Activated CD8-positive, alpha-beta memory T cell treated with anti-CD3 and anti-CD28 coated beads, Interleukin-2, amount 50 U/mL, for 1 hour (primary cell): ENCODE results near the gene ID1.
"Not testable (repeated sequence)": the region's sequence is repeated elsewhere in the genome, so short reads cannot be mapped to it uniquely, and the experiment has no call there.

Experiments
- DNase-seq: peaks from one replicate; pipeline ENCODE4 v3.0.0-alpha.2; 2020; ENCODE audit errors: extremely low read depth

Gene ID1

DNA sequence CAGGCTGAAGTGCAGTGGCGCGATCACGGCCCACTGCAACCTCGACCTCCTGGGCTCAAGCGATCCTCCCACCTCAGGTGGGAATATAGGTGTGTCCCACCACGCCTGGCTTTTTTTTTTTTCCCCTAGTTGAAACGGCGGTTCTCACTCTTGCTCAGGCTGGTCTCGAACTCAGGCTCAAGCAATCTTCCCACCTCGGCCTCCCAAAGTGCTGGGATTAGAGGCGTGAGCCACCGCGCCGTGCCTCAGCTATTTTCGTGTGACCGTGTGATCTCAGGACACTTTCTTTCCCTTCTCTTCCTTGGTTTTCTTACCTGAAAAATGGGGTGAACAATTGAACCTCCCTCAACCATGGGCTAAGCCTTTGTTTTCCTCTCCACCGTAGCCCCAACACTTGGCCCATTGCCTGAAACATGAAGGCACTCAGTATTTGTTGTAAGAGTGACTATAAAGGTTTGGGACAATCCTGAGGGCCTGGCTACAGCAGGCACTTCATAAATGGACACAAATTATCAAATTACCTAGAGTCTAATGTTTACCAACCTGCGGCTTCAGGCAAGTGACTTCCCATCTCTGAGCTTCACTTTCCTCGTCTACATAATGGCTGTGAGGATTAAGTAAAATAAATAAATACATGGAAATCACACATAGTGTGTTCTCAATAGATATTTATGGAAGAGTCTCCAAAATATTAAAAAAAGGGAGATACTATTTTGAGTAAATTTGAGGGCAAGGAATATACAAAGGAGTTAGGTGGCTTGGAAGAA is 31.4 kb upstream of the ID1 start:
- no peak for DNase-seq

DNA sequence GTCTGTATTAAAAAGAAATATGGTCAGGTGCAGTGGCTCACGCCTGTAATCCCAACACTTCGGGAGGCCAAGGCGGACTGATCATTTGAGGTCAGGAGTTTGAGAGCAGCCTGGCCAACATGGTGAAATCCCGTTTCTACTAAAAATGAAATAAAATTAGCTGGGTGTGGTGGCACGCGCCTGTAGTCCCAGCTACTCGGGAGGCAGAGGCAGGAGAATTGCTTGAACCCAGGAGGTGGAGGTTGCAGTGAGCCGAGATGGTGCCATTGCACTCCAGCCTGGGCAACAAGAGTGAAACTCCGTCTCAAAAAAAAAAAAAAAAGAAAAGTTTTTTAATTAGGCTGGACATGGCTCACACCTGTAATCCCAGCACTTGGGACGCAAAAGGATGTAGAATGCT is 30.1 kb upstream of the ID1 start:
- DNase-seq = not testable (repeated sequence)

DNA sequence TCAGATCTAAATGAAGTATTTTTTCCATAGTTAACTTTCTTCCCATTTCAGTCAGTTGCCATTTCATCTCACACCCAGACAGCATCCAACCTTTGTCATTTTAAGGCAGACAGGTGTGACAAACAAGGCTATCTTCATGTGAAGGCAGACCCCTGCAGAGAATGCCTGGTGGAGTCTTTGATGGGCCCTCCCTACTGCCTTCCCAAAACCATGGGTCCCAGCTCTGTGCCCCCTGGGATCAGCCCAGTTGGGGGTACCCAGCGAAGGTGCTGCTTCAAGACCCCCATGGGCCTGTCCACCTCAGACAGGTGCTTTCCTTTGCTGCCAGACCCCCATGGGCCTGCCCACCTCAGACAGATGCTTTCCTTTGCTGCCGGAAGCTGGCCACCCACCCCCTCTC is 28.3 kb upstream of the ID1 start:
- DNase-seq = no peak

DNA sequence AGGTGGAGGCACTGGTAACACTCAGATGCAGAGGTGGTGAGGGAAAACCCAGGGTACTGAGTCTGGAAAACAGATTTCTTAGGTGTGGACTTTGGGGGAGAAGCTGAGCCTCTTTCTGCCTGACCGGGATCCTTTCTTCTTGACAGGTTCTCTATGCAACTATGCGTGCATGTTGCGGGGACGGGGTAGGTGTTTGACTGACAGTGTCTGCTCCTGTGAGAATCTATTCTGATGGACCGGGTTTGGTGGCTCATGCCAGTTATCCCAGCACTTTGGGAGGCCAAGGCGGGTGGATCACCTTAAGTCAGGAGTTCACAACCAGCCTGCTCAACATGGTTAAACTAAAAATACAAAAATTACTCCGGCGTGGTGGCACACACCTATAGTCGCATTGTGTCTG is 27.9 kb upstream of the ID1 start:
- DNase-seq = no peak

DNA sequence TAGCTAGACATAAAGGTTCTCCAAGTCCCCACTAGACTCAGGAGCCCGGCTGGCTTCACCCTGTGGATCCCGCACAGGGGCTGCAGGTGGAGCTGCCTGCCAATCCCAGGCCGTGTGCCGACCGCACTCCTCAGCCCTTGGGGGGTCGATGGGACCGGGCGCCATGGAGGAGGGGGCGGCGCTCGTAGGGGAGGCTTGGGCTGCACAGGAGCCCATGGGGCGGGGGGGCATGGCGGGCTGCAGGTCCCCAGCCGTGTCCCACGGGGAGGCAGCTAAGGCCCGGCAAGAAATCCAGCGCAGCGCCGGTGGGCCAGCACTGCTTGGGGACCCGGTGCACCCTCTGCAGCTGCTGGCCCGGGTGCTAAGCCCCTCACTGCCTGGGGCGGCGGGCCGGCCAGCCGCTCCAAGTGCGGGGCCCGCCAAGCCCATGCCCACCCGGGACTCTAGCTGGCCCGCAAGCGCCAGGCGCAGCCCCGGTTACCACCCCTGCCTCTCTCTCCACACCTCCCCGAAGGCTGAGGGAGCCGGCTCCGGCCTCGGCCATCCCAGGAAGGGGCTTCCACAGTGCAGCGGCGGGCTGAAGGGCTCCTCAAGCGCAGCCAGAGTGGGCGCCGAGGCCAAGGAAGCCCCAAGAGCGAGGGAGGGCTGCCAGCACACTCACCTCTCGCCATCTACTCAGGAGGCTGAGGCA is 26.5 kb upstream of the ID1 start:
- no peak for DNase-seq

DNA sequence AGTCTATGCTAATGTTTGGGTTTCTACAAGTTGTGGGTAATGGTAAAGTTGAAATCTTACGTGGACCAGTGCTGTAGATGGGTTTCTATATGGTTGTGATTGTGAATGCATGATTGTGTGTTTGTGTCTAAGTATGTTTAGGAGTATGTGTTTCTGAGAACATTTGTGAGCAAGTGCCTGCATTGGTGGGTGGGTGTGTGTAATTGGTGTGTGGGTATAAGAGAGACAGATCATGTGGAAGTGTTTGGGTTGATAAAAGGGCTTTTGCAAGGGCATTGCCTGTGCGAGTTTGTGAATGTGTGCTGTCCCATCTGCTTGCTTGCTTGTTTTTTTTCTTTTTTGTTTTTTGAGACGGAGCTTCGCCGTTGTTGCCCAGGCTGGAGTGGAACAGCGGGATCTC is 25.8 kb upstream of the ID1 start:
- no peak for DNase-seq

DNA sequence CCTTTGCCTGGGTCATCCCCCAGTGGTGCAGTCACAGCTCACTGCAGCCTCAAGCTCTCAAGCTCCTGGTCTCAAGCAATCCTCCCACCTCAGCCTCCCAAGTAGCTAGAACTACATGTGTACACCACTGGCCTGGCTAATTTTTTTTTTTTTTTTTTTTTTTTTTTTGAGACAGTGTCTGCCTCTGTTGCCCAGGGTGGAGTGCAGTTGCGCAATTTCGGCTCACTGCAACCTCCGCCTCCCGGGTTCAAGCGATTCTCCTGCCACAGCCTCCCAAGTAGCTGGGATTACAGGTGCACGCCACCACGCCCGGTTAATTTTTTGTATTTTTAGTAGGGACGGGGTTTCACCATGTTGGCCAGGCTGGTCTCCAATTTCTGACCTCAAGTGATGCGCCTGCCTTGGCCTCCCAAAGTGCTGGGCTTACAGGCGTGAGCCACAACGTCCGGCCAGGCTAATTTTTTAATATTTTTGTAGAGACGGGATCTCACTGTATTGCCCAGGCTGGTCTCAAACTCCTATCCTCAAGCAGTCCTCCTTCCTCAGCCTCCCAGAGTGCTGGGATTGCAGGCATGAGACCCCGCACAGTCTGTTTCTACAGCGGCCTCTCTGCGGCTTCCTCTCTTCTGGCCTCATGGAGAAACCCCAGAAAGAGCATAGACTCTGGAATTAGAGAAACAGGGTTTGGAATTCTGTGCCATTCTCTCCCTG is 25.0 kb upstream of the ID1 start:
- DNase-seq = not testable (repeated sequence)

DNA sequence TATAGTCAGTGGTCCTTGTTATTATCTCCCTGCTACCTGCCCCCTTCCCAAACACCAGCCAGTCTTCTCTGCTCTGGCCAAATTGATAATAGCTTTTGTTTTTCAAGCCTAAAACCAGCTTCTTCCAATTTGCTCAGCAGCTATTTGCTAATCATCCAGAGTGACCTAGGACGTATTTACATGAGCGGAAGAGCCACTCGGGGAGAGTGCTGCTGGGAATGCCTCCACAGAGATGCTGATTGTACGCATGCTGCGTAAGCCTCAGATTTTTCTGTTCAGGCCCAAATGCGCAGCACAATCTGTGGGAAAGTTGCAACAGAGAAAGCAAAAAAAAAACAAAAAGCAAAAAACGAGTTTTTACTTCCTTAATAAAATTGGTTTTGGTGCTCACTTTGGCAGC is 24.4 kb upstream of the ID1 start:
- no peak for DNase-seq

DNA sequence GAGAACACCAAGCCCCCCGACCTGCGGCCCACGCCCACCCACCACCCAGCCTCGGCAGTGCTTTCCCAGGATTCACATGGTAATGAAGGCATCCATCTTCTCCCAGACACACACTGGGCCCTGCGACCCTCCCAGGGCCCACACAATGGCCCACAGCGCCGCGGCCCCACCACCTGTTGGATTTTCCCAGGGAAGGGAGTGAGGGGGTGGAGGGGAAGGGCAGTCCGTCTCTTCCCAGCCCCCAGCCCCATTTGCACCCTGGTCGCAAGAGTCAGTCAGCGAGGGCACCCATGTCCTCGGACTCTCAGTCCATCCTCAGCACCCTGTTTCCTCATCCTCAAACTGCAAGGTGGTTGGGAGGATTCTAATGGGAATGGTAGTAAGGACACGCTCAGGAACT is 23.7 kb upstream of the ID1 start:
- DNase-seq = no peak

DNA sequence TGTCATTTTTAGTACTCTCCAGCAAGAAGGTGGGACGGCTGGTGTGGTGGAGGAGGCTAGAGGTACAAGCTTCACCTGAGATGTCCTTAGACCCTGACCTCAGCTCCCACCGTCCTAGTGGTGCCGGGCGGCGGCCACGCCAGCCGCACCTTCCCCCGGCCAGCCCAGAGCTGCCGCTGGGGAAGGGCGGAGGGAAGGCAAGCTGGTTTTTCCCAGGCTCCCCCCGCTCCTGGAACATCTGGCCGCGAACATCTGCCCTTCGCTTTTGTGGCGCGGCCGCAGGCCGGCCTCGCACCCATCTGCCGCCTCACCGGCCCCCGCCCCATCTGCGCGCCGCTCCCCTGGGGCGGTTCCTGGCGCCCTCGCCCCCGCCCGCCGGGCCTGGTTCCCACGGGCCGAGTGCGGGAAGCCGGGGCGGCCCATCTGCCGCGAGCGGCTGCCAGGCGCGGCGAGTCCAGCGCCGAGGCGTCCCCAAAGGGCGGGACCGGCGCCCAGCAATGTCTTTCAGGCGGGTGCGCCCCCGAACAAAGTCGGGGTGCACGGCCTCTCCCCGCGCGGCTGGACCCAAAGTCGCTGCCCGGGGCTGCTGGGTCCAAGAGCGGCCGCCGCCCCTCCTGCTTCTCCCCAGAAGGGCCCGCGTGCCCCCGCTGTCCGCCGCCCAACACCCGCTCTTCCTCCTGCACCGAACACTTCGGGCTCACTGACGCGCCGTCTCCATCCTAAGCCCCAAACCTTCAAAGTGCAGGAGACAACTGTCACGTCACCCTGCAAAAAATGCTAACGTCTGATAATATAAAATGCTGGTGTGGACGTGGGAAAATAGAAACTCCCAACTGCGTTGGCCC is 17.3 kb upstream of the ID1 start:
- no peak for DNase-seq

DNA sequence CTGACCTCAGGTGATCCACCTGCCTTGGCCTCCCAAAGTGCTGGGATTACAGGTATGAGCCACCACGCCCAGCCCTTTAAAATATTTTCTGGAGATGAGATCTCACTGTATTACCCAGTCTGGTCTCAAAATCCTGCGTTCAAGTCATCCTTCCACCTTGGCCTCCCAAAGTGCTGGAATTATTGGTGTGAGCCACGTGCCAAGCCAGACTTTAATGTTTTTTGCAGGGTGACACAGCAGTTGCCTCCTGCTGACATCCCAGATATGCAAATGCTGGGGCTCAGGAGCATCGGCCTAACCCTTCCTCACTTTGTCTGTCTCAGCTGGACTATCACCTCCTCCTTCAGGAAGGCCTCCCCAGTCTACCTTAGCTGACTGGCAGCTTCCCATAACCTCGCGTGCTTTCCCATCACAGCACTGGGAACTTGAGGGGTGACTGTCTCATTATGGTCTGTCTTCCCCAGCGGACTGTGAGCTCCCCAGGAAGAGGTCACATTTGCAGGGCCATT is 14.3 kb upstream of the ID1 start:
- no peak for DNase-seq

DNA sequence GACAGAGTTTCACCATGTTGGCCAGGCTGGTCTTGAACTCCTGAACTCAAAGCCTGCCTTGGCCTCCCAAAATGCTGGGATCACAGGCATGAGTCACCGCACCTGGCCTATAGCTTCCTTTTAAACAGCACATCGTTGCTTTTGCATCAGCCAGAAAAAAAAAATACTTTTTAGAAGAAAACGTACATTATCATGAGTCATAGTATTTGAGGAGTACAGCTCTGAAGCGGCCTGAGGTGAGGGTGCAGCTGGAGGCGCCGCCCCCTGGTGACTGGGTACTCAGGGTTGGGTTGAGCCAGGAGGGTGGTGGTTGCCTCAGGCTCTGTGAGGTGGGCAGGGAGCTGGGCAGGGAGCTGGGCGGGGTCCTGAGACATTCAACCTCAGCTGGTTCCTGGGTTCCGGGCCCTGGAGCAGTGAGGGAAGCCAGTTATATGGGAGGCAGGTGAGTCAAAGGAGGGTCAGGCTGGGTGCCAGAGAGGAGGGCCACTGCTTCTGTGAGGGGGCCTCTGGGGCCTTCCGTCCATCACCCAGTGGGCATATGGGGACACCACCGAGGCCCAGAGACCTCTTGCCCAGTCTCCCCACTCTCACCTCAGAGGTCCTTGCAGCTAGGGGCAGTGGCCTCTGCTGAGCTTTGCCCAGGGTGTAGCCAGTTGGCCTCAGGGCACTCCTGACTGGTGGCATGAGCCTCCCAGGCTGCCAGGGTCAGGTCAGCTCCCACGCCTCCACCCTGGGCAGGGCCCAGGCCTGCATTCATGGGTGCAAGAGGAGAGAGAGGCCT is 11.7 kb upstream of the ID1 start:
- DNase-seq = no peak

DNA sequence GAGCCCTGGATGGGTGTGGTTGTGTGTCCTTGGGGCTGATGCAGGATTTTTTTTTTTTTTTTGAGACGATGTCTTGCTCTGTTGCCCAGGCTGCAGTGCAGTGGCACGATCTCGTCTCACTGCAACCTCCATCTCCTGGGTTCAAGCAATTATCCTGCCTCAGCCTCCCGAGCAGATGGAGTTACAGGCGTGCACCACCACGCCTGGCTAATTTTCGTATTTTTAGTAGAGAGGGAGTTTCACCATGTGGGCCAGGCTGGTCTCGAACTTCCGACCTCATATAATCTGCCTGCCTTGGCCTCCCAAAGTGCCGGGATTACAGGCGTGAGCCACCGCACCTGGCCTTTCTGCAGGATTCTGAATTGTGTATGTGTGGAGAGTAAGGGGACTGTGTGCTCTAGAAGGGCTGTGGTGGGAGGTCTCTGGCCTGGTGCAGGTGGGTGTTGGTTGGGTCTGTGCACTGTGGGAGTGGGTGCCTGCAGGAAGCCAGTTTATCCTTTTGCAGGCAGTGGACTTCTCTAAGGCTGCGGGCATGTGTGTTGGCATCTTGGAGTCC is 11.0 kb upstream of the ID1 start:
- DNase-seq = no peak

DNA sequence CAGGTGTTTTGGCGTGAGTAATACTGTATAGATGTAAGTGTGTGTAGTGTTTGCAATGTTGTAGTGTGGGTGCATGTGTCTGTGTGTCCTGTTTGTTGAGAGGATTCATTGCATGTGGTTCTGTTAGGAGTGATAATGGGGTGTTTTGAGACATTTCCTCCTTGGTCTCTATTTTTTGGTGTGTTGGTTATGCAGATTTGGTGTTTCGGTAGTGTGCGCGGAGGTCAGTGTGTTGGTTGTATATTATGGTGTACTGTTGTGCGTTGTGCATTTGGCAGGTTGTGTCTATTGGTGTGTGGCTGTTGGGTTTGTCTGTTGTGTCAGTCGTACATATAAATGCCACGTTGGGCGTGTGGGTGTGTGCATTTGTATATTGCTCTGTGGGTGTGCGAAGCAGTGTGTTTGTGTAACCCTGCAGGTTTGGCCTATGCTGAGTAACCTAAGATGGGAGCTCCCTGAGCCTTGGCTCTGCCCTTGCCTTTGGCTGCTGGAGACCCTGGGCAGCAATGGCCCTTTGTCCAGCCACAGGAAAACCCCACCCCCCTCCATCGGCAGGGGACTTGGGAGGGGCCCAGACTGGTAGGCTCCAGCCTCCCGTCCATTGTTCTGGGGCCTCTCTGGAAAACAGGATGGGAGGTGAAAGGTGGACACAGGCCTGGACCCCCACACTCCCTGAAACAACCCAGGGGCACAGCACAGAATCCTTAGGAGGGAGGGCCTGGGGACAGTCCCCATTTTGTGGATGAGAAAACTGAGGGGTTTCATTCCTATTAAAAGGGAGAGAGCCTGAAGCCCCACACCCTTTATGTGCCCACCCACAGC is 10.3 kb upstream of the ID1 start:
- no peak for DNase-seq

DNA sequence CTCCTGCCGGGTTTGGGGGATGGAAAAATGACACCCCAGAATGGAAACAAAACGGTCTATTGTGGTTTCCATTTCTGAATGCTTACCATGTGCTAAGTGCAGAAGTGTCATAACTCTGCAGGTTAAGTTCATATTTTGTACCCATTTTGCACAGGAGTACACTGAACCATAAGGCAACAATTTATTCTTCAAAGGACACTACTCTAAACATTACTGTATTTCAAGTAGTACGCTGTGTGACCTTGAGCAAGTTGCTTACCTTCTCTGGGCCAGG is 9.8 kb upstream of the ID1 start:
- DNase-seq = no peak

DNA sequence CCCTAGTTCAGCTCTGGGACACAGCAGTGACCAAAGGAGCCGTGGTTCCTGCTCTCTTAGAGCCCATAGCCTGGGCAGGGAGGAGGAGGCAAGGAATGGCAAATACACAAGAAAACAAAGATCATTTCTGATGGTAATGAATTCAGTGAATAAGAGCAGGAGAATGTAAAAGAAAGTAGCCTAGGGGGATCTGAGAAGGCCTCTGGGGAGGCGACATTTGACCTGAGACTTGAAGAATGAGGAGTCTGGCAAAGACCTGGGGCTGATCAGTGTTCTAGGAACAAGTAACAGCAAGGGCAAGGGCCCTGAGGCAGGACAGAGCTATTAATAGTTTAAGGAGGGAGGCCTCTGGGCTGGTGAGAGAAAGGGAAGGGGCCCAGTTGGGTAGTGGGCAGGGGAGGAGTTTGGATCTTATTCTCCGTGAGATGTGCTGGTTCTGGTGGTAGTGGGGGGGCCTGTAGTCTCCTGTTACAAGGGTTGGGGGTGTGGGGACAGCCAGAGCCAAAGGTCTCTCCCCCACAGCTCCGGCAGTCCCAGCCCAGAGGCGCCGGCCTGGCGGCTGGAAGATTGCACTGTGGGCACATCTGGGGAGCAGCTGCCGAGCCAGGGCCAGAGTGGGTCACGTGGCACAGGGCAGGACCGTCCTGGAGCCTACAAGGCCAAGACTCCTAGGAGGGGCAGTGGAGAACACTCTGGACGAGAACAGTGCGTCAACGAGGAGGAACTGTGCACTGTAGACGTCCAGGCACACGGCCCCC is 9.3 kb upstream of the ID1 start:
- no peak for DNase-seq

DNA sequence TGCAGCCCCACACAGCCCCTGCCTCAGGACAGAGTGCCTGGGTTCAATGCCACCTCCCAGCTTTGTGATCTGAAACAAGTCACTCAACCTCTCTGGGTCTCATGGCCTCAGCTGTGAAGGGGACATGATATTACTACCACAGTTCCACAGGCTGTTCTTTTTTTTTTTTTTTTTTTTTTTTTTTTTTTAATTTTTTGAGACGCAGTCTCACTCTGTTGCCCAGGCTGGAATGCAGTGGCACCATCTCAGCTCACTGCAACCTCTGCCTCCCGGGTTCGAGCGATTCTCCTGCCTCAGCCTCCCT is 8.7 kb upstream of the ID1 start:
- not testable (repeated sequence) for DNase-seq

DNA sequence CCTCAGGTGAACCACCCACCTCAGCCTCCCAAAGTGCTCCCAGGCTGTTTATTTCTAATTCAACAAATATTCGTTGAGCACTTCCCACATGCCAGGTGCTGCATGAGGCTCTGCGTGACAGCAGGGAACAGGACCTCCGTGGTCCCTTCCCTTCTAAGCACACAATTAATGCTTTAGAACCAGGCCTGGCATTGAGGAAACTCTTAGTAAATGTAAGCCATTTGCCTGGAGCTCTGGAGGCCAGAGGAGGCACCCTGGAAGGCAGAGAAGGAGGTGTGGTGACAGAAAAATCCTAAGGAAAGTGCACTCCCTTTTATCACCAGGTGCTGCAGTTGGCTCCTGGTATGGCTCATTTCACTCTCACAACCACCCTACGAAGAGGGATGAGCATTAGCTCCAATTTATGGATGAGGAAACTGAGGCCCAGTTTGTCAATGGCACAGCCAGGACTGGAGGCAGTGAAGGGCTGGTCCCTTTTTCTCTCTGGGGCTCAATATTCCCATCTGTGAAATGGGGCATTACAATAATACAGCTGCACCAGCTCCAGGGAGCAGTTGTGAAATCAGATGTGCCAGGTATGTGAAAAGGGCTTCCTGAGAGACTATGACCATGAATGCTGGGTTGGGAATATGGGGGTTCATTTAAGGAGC is 8.1 kb upstream of the ID1 start:
- no peak for DNase-seq

DNA sequence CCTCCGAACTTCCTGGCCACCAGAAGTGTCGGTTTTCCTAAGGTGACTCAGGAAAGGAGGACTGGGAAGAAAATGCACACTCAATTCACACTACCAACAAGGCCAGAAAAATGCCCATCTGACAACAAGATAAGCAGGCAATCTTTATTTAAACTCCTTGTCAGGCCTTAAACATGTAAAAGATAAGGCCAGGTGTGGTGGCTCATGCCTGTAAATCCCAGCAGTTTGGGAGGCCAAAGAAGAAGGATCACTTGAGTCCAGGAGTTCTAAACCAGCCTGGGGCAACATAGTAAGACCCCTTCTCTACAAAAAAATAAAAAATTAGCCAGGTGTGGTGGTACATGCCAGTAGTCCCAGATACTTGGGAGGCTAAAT is 7.6 kb upstream of the ID1 start:
- no peak for DNase-seq
